B cell (primary cell): Measurements from ENCODE around the gene PIGB.

ENCODE experiments used
- CTCF ChIP-seq: fragments of 200-600 bp; IDR thresholded peaks from one replicate; pipeline ENCODE4 v1.8.0; 2022; ENCODE audit warnings: antibody characterized with exemption, mild to moderate bottlenecking
- EZH2 ChIP-seq: IDR thresholded peaks from 2 replicates; pipeline ENCODE4 v1.6.1; 2012; ENCODE audit warnings: borderline replicate concordance, low read depth, mild to moderate bottlenecking, moderate library complexity, low read length; ENCODE audit not compliant: insufficient read depth, poor library complexity, severe bottlenecking

DNA sequence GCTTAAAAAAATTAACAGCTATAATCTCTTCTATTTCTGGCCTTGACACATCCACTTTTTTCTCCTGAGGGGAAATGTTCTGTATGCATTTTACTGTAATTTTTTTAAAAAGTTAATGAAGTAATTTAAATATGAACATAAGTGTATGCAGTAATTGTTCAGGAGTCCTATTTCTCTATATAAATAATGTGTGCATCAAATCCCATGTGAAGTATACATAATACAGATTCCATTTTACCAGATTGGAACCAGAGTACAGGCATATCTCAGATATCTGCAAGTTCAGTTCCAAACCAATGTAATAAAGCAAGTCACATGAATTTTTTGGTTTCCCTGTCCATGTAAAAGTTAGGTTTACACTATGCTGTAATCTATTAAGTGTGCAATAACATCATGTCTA is 62.6 kb downstream of the PIGB start:
- TF ChIP-seq CTCF (no peak), EZH2 (no peak)
